HG02973 (cell line): ENCODE data around the gene IRAK2.
"Not testable (repeated sequence)": the region's sequence is repeated elsewhere in the genome, so short reads cannot be mapped to it uniquely, and the experiment has no call there.

ENCODE experiments used
- ATAC-seq: cut with Tn5 transposase; IDR thresholded peaks from one replicate; pipeline ENCODE4 v1.9.1; 2021; ENCODE audit warnings: moderate library complexity; ENCODE audit not compliant: unreplicated experiment

Gene IRAK2, protein sequence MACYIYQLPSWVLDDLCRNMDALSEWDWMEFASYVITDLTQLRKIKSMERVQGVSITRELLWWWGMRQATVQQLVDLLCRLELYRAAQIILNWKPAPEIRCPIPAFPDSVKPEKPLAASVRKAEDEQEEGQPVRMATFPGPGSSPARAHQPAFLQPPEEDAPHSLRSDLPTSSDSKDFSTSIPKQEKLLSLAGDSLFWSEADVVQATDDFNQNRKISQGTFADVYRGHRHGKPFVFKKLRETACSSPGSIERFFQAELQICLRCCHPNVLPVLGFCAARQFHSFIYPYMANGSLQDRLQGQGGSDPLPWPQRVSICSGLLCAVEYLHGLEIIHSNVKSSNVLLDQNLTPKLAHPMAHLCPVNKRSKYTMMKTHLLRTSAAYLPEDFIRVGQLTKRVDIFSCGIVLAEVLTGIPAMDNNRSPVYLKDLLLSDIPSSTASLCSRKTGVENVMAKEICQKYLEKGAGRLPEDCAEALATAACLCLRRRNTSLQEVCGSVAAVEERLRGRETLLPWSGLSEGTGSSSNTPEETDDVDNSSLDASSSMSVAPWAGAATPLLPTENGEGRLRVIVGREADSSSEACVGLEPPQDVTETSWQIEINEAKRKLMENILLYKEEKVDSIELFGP

GRCh38 chr3:10164546-10165393 lies at the start of gene IRAK2:
TSS of gene IRAK2 (plus strand) at chr3:10164919. CDS start at chr3:10164955, 36 bp downstream.
- ATAC-seq: peak; percentile 78

GRCh38 chr3:10115326-10116137 lies 49.2 kb upstream of the IRAK2 start, which contains the start of gene BRK1:
TSS of gene BRK1 (plus strand) at chr3:10115675. CDS start at chr3:10115702, 27 bp downstream.
- ATAC-seq: peak; percentile 94

- ATAC-seq: peak; percentile 17
These were observed 48.6 kb upstream of the IRAK2 start for GRCh38 chr3:10116138-10116460.

DNA sequence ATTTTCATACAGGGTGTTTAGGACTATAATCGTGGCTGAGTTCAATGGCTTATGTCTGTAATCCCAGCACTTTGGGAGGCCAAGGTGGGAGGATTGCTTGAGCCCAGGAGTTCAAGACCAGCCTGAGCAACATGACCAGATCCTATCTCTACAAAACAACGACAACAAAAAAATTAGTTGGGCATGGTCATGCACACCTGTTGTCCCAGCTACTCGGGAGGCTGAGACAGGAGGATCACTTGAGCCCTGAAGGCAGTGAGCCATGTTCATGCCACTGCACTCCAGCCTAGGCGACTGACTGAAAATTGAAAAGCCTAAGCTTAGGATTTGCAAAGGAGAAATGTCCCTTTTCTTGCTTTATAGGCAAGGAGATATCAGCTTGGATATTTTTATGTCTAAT lies 47.8 kb upstream of the IRAK2 start:
- no peak for ATAC-seq

GRCh38 chr3:10119376-10119775 lies 45.3 kb upstream of the IRAK2 start:
- ATAC-seq: no peak

GRCh38 chr3:10121064-10121463 lies 43.7 kb upstream of the IRAK2 start:
- ATAC-seq: no peak

DNA sequence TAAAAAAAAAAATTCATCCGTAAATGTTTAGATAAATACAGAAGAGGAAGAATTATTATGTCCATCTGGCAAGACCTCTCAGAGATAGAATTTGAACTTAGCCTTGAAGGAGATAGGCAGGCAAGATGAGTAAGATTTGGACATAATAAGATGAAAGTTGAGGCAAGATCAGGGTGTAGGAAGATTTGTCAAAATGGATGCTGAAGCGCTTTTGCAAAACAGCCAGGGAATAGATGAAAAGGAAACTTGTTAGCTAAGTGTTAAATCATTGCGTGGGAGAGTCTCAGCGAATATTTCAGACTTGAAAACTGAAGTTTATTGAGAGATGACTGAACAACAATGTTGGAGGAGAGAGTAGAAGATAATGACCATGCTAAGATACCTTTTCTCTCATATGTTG lies 42.0 kb upstream of the IRAK2 start:
- no peak for ATAC-seq

DNA sequence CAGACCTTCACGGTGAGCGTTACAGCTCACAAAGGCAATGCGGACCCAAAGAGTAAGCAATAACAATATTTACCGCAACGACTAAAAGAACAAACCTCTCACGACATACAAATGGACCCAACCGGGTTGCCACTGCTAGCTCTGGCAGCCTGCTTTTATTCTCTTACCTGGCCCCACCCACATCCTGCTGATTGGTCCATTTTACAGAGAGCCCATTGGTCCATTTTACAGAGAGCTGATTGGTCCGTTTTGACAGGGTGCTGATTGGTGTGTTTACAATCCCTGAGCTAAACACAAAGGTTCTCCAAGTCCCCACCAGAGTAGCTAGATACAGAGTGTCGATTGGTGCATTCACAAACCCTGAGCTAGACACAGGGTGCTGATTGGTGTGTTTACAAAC lies 28.8 kb upstream of the IRAK2 start:
- not testable (repeated sequence) for ATAC-seq

DNA sequence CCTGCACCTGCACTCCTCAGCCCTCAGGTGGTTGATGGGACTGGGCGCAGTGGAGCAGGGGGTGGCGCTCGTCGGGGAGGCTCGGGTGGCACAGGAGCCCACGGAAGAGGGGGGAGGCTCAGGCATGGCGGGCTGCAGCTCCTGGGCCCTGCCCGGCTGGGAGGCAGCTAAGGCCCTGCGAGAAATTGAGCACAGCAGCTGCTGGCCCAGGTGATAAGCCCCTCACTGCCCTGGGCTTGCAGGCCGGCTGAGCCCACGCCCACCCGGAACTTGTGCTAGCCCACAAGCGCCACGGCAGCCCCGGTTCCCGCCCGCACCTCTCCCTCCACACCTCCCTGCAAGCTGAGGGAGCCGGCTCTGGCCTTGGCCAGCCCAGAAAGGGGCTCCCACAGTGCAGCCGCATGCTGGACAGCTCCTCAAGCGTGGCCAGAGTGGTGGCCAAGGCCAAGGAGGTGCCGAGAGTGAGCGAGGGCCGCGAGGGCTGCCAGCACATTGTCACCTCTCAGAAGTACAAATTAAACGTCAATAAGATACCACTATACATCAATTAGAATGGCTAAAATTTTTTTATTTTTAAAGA lies 28.2 kb upstream of the IRAK2 start:
- ATAC-seq: no peak

DNA sequence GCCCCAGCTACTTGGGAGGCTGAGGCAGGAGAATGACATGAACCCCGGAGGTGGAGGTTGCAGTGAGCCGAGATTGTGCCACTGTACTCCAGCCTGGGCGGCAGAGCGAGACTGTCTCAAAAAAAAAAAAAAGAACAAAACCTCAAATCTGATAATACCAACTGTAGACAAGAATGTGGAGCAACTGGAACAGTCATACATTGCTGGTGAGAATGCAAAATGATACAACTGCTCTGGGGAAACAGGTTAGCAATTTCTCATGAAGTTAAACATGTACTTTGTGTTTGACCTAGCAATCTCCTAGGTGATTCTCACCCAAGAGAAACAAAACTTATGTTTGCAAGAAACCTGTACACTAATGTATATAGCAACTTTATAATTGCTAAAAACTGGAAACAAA lies 27.5 kb upstream of the IRAK2 start:
- ATAC-seq: no peak

DNA sequence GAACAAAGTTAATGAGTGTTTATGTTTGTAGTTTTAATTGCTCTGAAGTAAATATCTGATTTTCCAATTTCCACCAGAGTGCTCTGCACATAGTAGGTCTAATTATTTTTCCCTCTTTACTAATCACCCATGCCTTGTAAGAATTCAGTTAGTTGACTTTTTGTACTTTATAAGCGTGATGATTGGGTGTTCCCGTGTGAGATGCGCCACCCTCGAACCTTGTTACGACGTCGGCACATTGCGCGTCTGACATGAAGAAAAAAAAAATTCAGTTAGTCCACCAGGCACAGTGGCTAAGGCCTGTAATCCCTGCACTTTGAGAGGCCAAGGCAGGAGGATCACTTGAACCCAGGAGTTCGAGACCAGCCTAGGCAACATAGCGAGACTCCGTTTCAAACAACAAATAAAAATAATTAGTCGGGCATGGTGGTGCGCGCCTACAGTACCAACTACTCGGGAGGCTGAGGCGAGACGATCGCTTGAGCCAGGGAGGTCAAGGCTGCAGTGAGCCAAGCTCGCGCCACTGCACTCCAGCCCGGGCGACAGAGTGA lies 23.6 kb upstream of the IRAK2 start:
- no peak for ATAC-seq

DNA sequence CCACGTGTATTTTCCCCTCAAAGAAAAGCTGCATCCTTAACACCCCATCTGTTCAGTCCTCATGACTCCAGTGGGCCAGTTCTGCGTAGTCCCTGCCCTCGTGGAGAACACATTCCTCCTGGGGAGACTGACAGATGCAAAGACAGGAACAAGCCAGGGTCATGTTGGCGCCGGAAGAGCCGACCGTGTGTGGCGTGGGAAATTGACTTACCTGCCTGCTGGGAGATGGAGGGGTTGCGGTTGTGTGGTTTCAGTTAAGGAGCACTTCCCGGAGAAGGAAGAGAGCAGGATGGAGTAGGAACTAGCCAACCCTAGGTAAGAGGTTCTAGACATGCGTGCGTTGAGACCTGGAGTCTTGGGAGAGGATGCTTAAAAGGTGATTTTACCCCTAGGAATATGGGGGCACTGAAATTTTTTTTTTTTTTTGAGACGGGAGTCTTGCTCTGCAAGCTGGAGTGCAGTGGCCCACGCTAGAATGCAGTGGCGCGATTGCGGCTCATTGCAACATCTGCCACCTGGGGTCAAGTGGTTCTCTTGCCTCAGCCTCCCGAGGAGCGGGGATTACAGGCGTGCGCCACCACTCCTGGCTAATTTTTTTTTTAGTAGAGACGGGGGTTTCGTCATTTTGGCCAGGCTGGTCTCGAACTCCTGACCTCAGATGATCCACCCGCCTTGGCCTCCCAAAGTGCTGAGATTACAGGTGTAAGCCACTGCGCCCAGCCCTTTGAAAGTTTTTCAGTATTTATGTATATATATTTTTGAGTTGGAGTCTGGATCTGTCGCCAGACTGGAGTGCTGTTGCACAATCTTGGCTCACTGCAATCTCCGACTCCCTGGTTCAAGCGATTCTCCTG lies 21.8 kb upstream of the IRAK2 start:
- no peak for ATAC-seq

DNA sequence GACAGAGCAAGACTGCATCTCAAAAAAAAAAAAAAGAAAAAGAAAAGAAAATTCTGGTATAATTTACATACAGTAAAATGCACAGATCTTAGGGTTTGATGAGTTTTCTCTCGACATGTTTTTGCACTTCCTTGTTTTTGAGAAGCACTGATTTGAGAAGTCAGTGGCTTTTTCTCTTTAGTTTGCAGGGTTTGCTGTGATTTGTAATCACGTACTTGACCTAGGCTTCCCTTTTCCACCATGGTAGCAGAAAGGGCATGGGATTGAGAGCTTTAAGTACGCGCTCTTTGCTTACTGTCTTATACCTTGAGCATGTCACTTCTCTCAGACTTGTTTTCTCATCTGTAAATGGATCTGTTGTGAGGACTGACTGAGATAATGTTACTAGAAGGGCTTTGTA lies 19.0 kb upstream of the IRAK2 start:
- no peak for ATAC-seq

GRCh38 chr3:10149226-10149625 lies 15.5 kb upstream of the IRAK2 start:
- ATAC-seq: no peak

DNA sequence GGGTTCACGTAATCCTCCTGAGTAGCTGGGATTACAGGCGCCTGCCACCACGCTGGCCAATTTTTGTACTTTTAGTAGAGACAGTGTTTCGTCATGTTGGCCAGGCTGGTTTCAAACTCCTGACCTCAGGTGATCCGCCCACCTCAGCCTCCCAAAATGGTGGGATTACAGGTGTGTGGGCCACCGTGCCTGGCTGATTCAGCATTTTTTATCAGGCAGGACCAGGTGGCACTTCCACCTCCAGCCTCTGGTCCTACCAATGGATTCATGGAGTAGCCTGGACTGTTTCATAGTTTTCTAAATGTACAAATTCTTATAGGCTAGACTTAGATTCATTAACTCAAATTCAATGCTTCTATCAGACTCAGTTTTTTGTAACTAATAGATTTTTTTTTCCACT lies 13.7 kb upstream of the IRAK2 start:
- no peak for ATAC-seq

- no peak for ATAC-seq
These were observed 10.2 kb upstream of the IRAK2 start for GRCh38 chr3:10154335-10155122.

- ATAC-seq: no peak
These were observed 9.6 kb upstream of the IRAK2 start for GRCh38 chr3:10155123-10155472.

DNA sequence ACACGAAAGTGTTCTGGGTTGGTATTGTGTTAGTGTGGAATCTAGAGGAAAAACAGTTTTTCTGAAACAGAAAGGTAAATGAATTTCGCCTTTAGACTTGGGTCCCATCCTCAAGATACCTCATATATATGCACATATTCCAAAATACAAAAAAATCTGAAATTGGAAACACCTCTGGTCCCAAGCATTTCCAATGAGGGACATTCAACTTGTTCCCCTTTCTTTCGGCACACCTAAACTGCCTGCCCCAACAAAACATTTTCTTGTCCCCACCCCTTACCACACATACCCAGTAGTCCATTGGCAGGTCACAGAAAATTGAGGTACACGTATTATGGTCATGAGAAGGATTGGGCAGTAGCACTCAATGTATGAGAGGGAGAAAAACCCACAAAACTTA lies 9.1 kb upstream of the IRAK2 start:
- no peak for ATAC-seq

GRCh38 chr3:10157031-10157430 lies 7.7 kb upstream of the IRAK2 start:
- ATAC-seq: no peak
